Astrocyte (in vitro differentiated cells and primary cell): Measurements from ENCODE around the gene CMSS1.

Experiments used
- EZH2 ChIP-seq: IDR thresholded peaks from 2 replicates; pipeline ENCODE4 v1.6.1; 2012; ENCODE audit warnings: mild to moderate bottlenecking, low read length, inconsistent platforms; ENCODE audit not compliant: insufficient read depth
- TF ChIP-seq, protein P1 (sequence below): IDR thresholded peaks from 2 replicates; pipeline ENCODE4 v1.5.1; 2011; ENCODE audit warnings: low read depth, mild to moderate bottlenecking, inconsistent platforms, low read length, moderate library complexity; ENCODE audit not compliant: insufficient read depth

DNA sequence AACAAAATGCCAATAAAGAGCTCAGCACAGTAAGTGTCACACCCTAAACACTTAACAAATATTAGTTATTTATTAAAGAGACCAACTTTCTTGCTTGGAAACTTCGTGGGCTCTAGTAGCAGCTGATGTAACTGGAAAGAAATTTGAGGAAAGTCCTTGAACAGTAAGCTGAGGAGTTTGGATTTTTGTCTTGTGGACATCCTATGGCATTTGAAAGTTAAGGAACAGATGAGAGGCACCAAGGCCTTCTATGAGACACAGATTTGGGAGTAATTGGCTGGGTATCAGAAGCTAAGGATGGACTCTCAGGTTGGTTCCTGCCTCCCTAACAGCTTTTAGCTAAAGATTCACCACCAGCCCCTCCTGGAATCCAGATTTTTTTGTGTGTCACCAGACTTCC is 356.3 kb downstream of the CMSS1 start:
- TF ChIP-seq, protein P1, sequence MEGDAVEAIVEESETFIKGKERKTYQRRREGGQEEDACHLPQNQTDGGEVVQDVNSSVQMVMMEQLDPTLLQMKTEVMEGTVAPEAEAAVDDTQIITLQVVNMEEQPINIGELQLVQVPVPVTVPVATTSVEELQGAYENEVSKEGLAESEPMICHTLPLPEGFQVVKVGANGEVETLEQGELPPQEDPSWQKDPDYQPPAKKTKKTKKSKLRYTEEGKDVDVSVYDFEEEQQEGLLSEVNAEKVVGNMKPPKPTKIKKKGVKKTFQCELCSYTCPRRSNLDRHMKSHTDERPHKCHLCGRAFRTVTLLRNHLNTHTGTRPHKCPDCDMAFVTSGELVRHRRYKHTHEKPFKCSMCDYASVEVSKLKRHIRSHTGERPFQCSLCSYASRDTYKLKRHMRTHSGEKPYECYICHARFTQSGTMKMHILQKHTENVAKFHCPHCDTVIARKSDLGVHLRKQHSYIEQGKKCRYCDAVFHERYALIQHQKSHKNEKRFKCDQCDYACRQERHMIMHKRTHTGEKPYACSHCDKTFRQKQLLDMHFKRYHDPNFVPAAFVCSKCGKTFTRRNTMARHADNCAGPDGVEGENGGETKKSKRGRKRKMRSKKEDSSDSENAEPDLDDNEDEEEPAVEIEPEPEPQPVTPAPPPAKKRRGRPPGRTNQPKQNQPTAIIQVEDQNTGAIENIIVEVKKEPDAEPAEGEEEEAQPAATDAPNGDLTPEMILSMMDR: no peak
- no peak for TF ChIP-seq EZH2
